CD4-positive, alpha-beta T cell treated with Interleukin-17A for 4 hours (primary cell): ENCODE measurements around the gene CDH26.
"Not testable (repeated sequence)": the region's sequence is repeated elsewhere in the genome, so short reads cannot be mapped to it uniquely, and the experiment has no call there.

Source experiments
- DNase-seq: peaks from one replicate; pipeline ENCODE4 v3.0.0-alpha.2; 2020; ENCODE audit warnings: mixed read lengths

CDH26 gene

GRCh38 chr20:60020251-60020650 lies 62.0 kb downstream of the CDH26 start:
- DNase-seq = no peak

GRCh38 chr20:60021104-60021503 lies 62.9 kb downstream of the CDH26 start:
- DNase-seq = no peak

- no peak for DNase-seq
These were observed 64.6 kb downstream of the CDH26 start for GRCh38 chr20:60022849-60023248.

GRCh38 chr20:60024245-60024644 lies 66.0 kb downstream of the CDH26 start:
- no peak for DNase-seq

GRCh38 chr20:60024801-60025200 lies 66.6 kb downstream of the CDH26 start:
- no peak for DNase-seq

- no peak for DNase-seq
These were observed 67.8 kb downstream of the CDH26 start for GRCh38 chr20:60026010-60026409.

- DNase-seq = no peak
These were observed 72.2 kb downstream of the CDH26 start for GRCh38 chr20:60030471-60030870.

GRCh38 chr20:60031107-60031506 lies 72.9 kb downstream of the CDH26 start:
- DNase-seq = no peak

GRCh38 chr20:60034231-60035110 lies 76.2 kb downstream of the CDH26 start:
- DNase-seq = no peak

GRCh38 chr20:60035486-60035885 lies 77.3 kb downstream of the CDH26 start:
- no peak for DNase-seq

- DNase-seq = no peak
These were observed 78.1 kb downstream of the CDH26 start for GRCh38 chr20:60036346-60036745.

- no peak for DNase-seq
These were observed 78.7 kb downstream of the CDH26 start for GRCh38 chr20:60036746-60037499.

GRCh38 chr20:60038400-60039008 lies 80.3 kb downstream of the CDH26 start:
- DNase-seq = no peak

- no peak for DNase-seq
These were observed 81.3 kb downstream of the CDH26 start for GRCh38 chr20:60039526-60039925.

GRCh38 chr20:60040471-60041162 lies 82.4 kb downstream of the CDH26 start:
- no peak for DNase-seq

- DNase-seq = not testable (repeated sequence)
These were observed 83.4 kb downstream of the CDH26 start for GRCh38 chr20:60041436-60042165.

- no peak for DNase-seq
These were observed 85.2 kb downstream of the CDH26 start for GRCh38 chr20:60043435-60043834.

- DNase-seq = no peak
These were observed 87.8 kb downstream of the CDH26 start for GRCh38 chr20:60046011-60046413.

GRCh38 chr20:60046436-60046835 lies 88.2 kb downstream of the CDH26 start:
- DNase-seq = no peak

GRCh38 chr20:60046860-60047259 lies 88.6 kb downstream of the CDH26 start:
- DNase-seq = no peak

GRCh38 chr20:60048634-60049521 lies 90.7 kb downstream of the CDH26 start:
- DNase-seq = no peak
